RWPE2 (cell line): Measurements from ENCODE around the gene PPM1D.

ENCODE experiments used
- ATAC-seq: fragments of 200-7000 bp; cut with Tn5 transposase; 3 replicates; pipeline ENCODE4 v1.9.1; 2021; ENCODE audit warnings: low read depth
- DNase-seq: peaks from one replicate; pipeline ENCODE4 v3.0.0-alpha.2; 2020; ENCODE audit warnings: low spot score
- H3K27ac ChIP-seq: fragments of 450-650 bp; 2 replicates; pipeline ENCODE4 v1.5.1; 2017; ENCODE audit warnings: mild to moderate bottlenecking; ENCODE audit not compliant: poor library complexity, severe bottlenecking
- H3K27me3 ChIP-seq: fragments of 250-450 bp; sonication (Bioruptor Pico); 2 replicates; pipeline ENCODE4 v1.5.1; 2021; ENCODE audit warnings: mild to moderate bottlenecking, moderate library complexity; ENCODE audit not compliant: insufficient read depth, poor library complexity, severe bottlenecking
- H3K36me3 ChIP-seq: fragments of 250-450 bp; sonication (Bioruptor Pico); 2 replicates; pipeline ENCODE4 v1.5.1; 2020; ENCODE audit warnings: low read depth, mild to moderate bottlenecking, moderate library complexity
- H3K4me1 ChIP-seq: fragments of 250-450 bp; sonication (Bioruptor Pico); 2 replicates; pipeline ENCODE4 v1.5.1; 2021; ENCODE audit warnings: mild to moderate bottlenecking, moderate library complexity; ENCODE audit not compliant: insufficient read depth, poor library complexity, severe bottlenecking
- H3K4me3 ChIP-seq: fragments of 250-450 bp; sonication (Bioruptor Pico); 2 replicates; pipeline ENCODE4 v1.5.1; 2021; ENCODE audit warnings: mild to moderate bottlenecking, moderate library complexity; ENCODE audit not compliant: severe bottlenecking
- H3K9me3 ChIP-seq: fragments of 250-450 bp; sonication (Bioruptor Pico); 2 replicates; pipeline ENCODE4 v1.5.1; 2021; ENCODE audit warnings: mild to moderate bottlenecking, moderate library complexity; ENCODE audit not compliant: severe bottlenecking
- TF ChIP-seq, protein P1 (sequence below): fragments of 450-650 bp; IDR thresholded peaks from one replicate; pipeline ENCODE4 v1.5.1; 2017; ENCODE audit warnings: mild to moderate bottlenecking, moderate library complexity; ENCODE audit not compliant: poor library complexity, severe bottlenecking

The PPM1D gene

DNA sequence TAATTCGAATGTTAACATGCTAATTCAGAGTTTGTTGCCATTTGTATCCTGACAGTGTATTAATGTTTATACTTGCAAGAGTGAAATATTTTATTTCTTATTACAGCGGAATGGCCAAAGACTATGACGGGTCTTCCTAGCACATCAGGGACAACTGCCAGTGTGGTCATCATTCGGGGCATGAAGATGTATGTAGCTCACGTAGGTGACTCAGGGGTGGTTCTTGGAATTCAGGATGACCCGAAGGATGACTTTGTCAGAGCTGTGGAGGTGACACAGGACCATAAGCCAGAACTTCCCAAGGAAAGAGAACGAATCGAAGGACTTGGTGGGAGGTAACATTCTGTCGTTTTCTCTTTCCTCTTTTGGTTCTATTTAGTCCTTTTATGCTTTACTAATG, 23.4 kb downstream of the PPM1D start:
- no peak for DNase-seq
- H3K9me3 ChIP-seq, result no peaks in the 10 kb centered on the region
- peaks cover 16% of the 10 kb centered on the region; the same call in 1 of the 2 replicates for H3K36me3 ChIP-seq
- ATAC-seq, result no peak
- H3K27ac ChIP-seq, result no peak overlapping the region
- H3K4me3 ChIP-seq, result no peak overlapping the region
- TF ChIP-seq, protein P1, sequence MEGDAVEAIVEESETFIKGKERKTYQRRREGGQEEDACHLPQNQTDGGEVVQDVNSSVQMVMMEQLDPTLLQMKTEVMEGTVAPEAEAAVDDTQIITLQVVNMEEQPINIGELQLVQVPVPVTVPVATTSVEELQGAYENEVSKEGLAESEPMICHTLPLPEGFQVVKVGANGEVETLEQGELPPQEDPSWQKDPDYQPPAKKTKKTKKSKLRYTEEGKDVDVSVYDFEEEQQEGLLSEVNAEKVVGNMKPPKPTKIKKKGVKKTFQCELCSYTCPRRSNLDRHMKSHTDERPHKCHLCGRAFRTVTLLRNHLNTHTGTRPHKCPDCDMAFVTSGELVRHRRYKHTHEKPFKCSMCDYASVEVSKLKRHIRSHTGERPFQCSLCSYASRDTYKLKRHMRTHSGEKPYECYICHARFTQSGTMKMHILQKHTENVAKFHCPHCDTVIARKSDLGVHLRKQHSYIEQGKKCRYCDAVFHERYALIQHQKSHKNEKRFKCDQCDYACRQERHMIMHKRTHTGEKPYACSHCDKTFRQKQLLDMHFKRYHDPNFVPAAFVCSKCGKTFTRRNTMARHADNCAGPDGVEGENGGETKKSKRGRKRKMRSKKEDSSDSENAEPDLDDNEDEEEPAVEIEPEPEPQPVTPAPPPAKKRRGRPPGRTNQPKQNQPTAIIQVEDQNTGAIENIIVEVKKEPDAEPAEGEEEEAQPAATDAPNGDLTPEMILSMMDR, result no peak
- no peaks in the 10 kb centered on the region for H3K27me3 ChIP-seq
- no peaks in the 10 kb centered on the region for H3K4me1 ChIP-seq

DNA sequence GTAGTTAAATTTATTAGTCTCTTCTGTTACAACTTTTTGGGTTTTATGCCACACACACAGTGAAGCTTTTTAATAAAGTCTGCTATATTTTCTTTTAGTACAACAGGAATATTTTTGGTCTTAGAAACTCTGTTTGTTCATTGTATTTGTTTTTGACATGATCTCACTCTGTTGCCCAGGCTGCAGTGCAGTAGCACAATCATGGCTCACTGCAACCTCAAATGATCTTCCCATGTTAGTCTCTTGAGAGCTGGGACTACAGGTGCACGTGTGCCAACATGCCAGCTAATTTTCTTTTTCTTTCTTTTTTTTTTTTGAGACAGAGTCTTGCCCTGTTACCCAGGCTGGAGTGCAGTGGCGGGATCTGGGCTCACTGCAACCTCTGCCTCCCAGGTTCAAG, 27.1 kb downstream of the PPM1D start:
- ATAC-seq (no peak), DNase-seq (no peak)
- Histone ChIP-seq H3K4me1 (no peaks in the 10 kb centered on the region), H3K9me3 (no peaks in the 10 kb centered on the region), H3K27ac (no peak overlapping the region), H3K36me3 (peaks cover 16% of the 10 kb centered on the region; the same call in 1 of the 2 replicates), H3K4me3 (no peak overlapping the region), H3K27me3 (no peaks in the 10 kb centered on the region)
- TF ChIP-seq, protein P1, result no peak

DNA sequence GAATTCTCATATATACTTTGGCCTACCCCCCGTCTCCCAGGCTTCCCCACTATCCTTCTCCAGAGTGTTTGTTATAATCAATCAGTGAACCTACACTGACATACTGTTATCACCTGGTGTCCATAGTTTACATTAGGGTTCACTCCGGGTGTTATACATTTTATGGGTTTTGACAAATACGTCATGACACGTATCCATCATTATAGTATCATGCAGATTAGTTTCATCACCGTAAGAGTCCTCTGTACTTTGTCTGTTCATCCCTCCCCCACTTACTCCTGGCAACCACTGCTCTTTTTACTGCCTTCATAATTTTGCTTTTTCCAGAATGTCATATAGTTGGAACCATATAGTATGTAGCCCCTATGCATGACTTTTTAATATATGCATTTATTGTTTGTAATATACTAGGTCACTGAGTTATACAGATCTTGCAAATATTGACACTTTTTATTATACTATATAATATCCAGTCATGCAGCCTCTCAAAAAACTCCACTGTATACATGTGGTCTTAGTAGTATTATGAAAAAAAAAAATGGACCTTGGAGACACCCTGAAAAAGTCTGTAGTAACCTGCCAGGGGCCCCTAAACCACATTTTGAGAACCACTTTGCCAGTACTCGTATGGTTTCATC, 28.4 kb downstream of the PPM1D start:
- Histone ChIP-seq H3K9me3 (no peaks in the 10 kb centered on the region), H3K36me3 (peaks cover 16% of the 10 kb centered on the region; the same call in 1 of the 2 replicates), H3K27me3 (no peaks in the 10 kb centered on the region), H3K4me1 (no peaks in the 10 kb centered on the region), H3K27ac (no peak overlapping the region), H3K4me3 (no peak overlapping the region)
- ATAC-seq (no peak), DNase-seq (no peak)
- TF ChIP-seq, protein P1, result no peak

DNA sequence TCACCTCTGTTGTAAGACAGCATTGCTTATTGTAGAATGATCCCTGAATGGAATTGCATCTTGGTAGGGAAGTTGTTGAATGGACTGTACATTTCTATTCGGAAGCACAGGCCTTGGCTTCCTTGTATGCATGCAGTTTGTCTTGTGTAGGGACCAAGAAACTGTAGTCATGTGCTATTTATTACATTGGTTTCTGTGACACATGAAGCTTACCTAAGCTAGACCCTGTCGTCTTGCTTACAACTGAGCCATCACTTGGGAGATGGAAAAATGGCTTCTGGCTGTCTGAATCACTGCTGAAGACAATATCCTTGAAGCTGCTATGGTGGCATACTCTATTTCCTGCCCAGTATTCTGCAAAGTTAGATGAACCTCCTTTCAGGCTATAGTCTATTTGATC, 29.1 kb downstream of the PPM1D start:
- H3K27me3 ChIP-seq, result no peaks in the 10 kb centered on the region
- DNase-seq (no peak), ATAC-seq (no peak)
- no peak overlapping the region for H3K27ac ChIP-seq
- no peaks in the 10 kb centered on the region for H3K4me1 ChIP-seq
- H3K4me3 ChIP-seq, result no peak overlapping the region
- no peaks in the 10 kb centered on the region for H3K9me3 ChIP-seq
- peaks cover 12% of the 10 kb centered on the region; the same call in 1 of the 2 replicates for H3K36me3 ChIP-seq
- TF ChIP-seq, protein P1, result no peak

DNA sequence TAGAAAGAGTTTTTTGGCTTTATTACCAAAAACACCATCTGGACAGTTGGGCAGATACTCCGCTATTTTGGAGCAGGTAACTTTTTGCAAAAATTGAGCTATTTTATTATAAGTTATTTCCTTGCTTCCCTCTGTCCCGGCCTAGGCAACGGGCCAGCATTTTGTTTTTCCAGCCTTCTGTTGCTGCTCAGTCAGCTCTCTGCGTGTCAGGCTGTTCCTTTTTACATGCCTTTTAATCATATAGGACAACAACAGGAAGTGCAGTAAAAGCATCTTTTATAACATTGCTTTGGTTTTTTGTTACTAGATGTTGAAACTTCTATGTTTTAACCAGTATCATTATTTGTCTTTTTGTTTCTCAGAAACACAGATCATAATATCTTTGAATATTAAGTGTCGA, 30.4 kb downstream of the PPM1D start:
- Histone ChIP-seq H3K4me1 (no peaks in the 10 kb centered on the region), H3K4me3 (no peak overlapping the region), H3K9me3 (no peaks in the 10 kb centered on the region), H3K36me3 (peaks cover 11% of the 10 kb centered on the region; the same call in 1 of the 2 replicates), H3K27me3 (no peaks in the 10 kb centered on the region), H3K27ac (no peak overlapping the region)
- TF ChIP-seq, protein P1, result no peak
- ATAC-seq (no peak), DNase-seq (no peak)
